Stimulated activated naive CD4-positive, alpha-beta T cell treated with Interleukin-2 at 50 U/mL for 16 hours (primary cell): Measurements from ENCODE around the gene MEX3C.

Source experiments
- DNase-seq: peaks from one replicate; lab custom pipeline; 2025; lab: John Stamatoyannopoulos, UW

MEX3C gene

GRCh38 chr18:51153659-51154371 is 43.7 kb downstream of the MEX3C start:
- DNase-seq = peak; percentile 11

- peak; percentile 70 for DNase-seq
Observed at GRCh38 chr18:51151568-51152511, 45.6 kb downstream of the MEX3C start.

- DNase-seq = no peak
Observed at GRCh38 chr18:51151185-51151567, 46.3 kb downstream of the MEX3C start.

- no peak for DNase-seq
Observed at GRCh38 chr18:51150113-51150700, 47.3 kb downstream of the MEX3C start.

- no peak for DNase-seq
Observed at GRCh38 chr18:51149670-51150069, 47.8 kb downstream of the MEX3C start.

- DNase-seq = no peak
Observed at GRCh38 chr18:51146909-51147308, 50.6 kb downstream of the MEX3C start.

- no peak for DNase-seq
Observed at GRCh38 chr18:51138936-51139335, 58.5 kb downstream of the MEX3C start.

- DNase-seq = no peak
Observed at GRCh38 chr18:51137891-51138290, 59.6 kb downstream of the MEX3C start.

GRCh38 chr18:51137026-51137729 is 60.3 kb downstream of the MEX3C start:
- DNase-seq = no peak

GRCh38 chr18:51135795-51136194 is 61.7 kb downstream of the MEX3C start:
- DNase-seq = no peak

- no peak for DNase-seq
Observed at GRCh38 chr18:51135364-51135763, 62.1 kb downstream of the MEX3C start.

GRCh38 chr18:51134721-51135120 is 62.8 kb downstream of the MEX3C start:
- DNase-seq = no peak

GRCh38 chr18:51133580-51134160 is 63.8 kb downstream of the MEX3C start:
- no peak for DNase-seq

GRCh38 chr18:51132256-51132935 is 65.1 kb downstream of the MEX3C start:
- DNase-seq = no peak

GRCh38 chr18:51128533-51128932 is 68.9 kb downstream of the MEX3C start:
- no peak for DNase-seq

GRCh38 chr18:51127664-51128063 is 69.8 kb downstream of the MEX3C start:
- DNase-seq = no peak

- DNase-seq = no peak
Observed at GRCh38 chr18:51125976-51126375, 71.5 kb downstream of the MEX3C start.
